ENCODE results near the gene NTNG2.
"Not testable (repeated sequence)": the region's sequence is repeated elsewhere in the genome, so short reads cannot be mapped to it uniquely, and the experiment has no call there.

NTNG2 gene

GRCh38 chr9:132161743-132162184, at the start of gene NTNG2:
TSS of gene NTNG2 (plus strand) at chr9:132162058. CDS start at chr9:132166832, 4,774 bp downstream.
- no peak for DNase-seq

- no peak for DNase-seq
These were observed 47.7 kb upstream of the NTNG2 start for GRCh38 chr9:132114102-132114707.

- no peak for DNase-seq
These were observed 45.3 kb upstream of the NTNG2 start for GRCh38 chr9:132116583-132116982.

GRCh38 chr9:132117694-132118093, 44.2 kb upstream of the NTNG2 start:
- no peak for DNase-seq

GRCh38 chr9:132121021-132121420, 40.8 kb upstream of the NTNG2 start:
- no peak for DNase-seq

- no peak for DNase-seq
These were observed 37.1 kb upstream of the NTNG2 start for GRCh38 chr9:132124800-132125199.

GRCh38 chr9:132125361-132125760, 36.5 kb upstream of the NTNG2 start:
- no peak for DNase-seq

GRCh38 chr9:132125944-132126679, 35.7 kb upstream of the NTNG2 start:
- no peak for DNase-seq

GRCh38 chr9:132126680-132127236, 35.1 kb upstream of the NTNG2 start:
- peak in 1 of 2 experiments; percentile 11 for DNase-seq

- no peak for DNase-seq
These were observed 33.8 kb upstream of the NTNG2 start for GRCh38 chr9:132127888-132128534.

GRCh38 chr9:132129535-132129934, 32.3 kb upstream of the NTNG2 start:
- DNase-seq, result no peak

- not testable (repeated sequence) for DNase-seq
These were observed 27.8 kb upstream of the NTNG2 start for GRCh38 chr9:132134085-132134484.

GRCh38 chr9:132135456-132135855, 26.4 kb upstream of the NTNG2 start:
- no peak for DNase-seq

GRCh38 chr9:132136151-132136780, 25.6 kb upstream of the NTNG2 start:
- DNase-seq, result no peak

- DNase-seq, result no peak
These were observed 20.4 kb upstream of the NTNG2 start for GRCh38 chr9:132141344-132141947.

- no peak for DNase-seq
These were observed 19.8 kb upstream of the NTNG2 start for GRCh38 chr9:132141948-132142594.

- DNase-seq, result no peak
These were observed 18.9 kb upstream of the NTNG2 start for GRCh38 chr9:132142924-132143323.

GRCh38 chr9:132143359-132143758, 18.5 kb upstream of the NTNG2 start:
- no peak for DNase-seq

- DNase-seq, result no peak
These were observed 17.0 kb upstream of the NTNG2 start for GRCh38 chr9:132144708-132145365.

GRCh38 chr9:132146039-132146438, 15.8 kb upstream of the NTNG2 start:
- peak in 1 of 2 experiments; percentile 39 for DNase-seq

- no peak for DNase-seq
These were observed 15.3 kb upstream of the NTNG2 start for GRCh38 chr9:132146575-132146974.

- no peak for DNase-seq
These were observed 14.5 kb upstream of the NTNG2 start for GRCh38 chr9:132147331-132147730.
